ENCODE results near the gene DUSP15. TPM values are rescaled to one million over a fixed set of nuclear protein-coding genes. Genes with fewer than 3 reads are reported as not detected.
"Not testable (repeated sequence)": the region's sequence is repeated elsewhere in the genome, so short reads cannot be mapped to it uniquely, and the experiment has no call there.

DUSP15 gene
- polyA plus RNA-seq, 10 donors = 1.2 to 3.4 (median 2.2) TPM

DNA sequence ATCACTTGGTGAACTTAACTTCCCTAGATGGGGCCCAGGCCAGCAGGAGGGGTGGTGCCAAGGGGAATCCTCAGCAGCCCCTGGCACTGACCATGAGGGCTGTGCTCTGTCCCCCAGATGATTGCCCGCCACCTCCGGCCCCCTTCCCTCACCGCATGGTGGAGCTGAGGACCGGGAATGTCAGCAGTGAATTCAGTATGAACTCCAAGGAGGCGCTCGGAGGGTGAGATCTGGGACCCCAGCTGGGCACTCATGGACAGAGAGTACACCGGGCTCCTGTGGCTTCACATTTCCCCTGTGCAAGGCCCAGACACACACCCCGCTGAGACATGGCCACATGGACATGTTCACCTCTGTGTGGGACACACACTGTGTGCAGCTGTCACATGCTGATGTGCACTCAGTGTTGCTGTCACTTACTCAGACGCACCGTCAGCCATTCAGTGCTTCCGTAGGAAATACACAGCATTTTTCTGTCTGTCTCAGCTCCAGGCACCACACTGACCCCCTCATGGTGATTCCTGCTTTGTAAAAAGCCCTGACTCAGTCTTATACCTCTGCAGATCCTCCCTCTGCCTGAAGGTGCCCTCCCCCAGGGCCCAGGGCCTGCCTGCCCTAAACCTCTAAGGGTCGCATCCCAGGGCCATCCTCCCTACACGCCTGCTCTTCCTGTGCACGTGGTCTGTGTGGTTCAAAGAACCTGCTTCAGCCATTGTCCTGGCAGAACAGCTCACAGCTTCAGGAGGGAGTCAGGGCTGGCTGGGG lies 46.8 kb downstream of the DUSP15 start:
- no peak for DNase-seq

DNA sequence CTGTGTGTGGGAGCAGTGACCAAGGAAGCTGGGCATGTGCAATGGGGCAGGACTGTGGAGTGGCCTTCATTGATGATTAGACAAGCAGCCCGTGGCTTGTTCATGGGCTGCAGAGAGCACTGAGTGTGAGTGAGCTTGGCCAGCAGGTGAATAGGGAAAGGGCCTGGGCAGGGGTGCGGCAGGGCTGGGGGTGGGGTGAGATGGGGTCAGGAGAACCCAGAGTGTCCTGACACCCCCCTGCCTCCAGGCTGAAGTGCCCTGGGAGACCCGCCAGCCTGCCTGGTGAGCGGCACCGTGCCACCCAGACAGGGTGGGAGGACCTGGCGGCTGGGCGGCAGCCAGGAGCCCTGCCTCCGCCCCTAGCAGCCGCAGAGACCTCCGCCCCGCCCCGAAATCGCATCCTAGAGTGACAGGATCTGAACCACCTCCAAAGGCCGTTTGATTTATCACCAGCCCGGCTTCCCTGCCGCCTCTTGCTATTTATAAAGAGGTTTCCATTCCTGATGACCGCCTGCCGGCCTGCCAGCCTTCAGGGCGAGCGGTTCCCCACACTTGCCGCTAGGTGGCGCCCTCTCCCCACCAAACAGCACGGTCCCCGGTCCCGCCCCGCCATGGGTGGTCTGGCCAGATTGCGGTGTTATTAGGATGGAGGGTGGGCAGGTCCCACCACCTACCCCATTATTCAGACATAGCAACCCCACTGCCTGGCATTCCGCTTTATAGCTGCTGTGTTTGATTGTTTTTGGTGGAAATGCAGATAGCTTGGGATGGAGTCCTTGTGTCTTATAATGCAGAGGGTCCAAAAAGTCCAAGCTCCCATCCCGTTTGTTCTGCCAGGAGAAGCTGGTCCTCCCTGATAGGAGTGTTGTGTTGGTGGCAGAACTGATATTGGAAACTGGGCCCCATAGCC lies 47.7 kb downstream of the DUSP15 start:
- DNase-seq = peak; percentile 80 to 87 (median 84)

DNA sequence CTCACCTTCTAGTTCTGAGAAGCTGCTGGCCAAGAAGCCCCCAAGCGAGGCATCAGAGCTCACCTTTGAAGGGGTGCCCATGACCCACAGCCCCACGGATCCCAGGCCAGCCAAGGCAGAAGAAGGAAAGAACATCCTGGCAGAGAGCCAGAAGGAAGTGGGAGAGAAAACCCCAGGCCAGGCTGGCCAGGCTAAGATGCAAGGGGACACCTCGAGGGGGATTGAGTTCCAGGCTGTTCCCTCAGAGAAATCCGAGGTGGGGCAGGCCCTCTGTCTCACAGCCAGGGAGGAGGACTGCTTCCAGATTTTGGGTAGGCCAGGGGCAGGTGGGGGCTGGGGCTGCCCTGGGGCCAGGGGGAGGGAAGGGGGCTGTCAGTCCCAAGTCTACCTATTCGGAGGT lies 48.9 kb downstream of the DUSP15 start:
- DNase-seq = no peak

DNA sequence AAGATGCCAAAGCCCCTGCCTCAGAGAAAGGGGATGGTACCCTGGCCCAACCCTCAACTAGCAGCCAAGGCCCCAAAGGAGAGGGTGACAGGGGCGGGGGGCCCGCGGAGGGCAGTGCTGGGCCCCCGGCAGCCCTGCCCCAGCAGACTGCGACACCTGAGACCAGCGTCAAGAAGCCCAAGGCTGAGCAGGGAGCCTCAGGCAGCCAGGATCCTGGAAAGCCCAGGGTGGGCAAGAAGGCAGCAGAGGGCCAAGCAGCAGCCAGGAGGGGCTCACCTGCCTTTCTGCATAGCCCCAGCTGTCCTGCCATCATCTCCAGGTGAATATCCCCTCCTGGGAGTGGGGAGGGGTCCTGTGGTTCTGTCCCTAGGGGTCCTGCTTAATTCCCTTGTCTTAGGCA lies 50.1 kb downstream of the DUSP15 start:
- no peak for DNase-seq

DNA sequence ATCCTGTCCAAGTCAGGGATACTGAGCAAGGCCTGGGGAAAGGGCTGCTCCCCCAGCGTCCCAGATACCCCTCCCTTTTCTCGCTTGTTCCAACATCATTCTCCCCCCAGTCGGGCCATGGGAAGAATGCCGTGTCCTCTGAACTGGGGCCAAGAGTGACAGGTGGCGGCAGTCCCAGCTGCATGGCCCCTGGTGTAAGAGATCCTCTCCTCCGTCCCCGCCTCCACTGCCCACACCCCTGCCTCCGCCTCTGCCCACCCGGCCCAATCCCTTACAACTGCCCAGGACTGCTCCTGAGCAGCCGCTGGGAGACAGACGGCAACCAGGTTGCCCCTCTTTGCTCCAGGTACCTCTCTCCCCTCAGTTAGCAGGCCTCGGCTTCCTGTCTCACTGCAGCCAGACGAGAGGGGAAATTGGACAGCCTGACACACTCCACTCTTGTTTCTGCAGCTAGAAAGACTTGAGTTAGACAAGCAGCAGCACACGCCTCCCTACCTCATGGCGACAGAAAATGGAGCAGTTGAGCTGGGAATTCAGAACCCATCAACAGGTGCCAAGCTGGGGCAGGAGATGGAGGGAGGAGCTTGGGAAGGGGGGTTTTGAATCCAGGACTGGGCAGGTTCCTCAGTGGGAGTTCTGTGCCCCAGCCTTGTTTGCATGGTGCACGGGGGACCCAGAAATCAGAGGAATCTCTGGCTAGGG lies 51.1 kb downstream of the DUSP15 start, which contains the start of gene MYLK2:
TSS of gene MYLK2 (plus strand) at position 274 of the 702 bp plus-strand sequence. CDS start at position 499, 225 bp downstream.
- peak; percentile 72 to 76 (median 76) for DNase-seq

DNA sequence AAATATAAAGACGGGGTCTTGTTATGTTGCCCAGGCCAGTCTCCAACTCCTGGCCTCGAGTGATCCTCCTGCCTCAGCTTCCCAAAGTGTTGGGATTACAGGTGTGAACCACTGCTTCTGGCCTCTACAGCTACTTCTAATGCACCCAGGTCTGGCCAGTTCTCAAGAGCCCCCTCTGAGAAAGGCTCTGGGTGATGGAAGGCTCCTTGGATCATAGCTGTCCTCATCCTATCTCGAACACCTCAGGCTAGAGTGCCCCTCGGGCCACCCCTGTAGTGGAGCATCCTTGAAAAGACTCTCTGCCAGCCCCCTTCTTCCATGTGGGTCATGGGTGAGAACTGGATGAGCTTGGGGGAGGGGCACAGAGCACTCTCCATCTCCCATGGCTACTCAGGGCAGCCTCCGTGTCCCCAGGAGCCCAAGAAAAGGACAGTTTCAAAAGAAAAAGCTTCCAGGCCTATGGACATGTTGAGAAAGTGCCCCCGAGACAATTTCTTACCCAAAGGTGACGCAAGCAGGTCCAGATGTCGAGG lies 51.9 kb downstream of the DUSP15 start:
- DNase-seq = peak in 1 of 3 donors; percentile 7

DNA sequence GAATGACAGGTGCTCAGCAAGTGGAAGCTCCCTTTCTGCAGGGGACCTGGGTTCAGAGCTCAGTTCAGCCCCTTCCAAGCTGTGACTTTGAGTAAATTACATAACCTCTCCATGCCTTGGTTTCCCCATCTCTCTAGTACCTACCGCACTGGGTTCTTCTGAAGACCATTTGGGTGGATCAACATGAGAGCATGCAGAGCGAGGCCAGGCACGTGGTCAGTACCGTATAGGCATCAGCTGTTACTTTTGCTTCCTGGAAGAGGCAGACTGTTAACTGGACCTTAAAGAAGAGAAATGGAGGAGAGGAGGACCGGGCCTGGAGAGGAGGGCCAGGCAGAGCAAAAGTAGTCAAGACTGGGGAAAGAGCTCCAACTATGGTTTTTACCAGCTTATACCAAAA lies 52.9 kb downstream of the DUSP15 start:
- no peak for DNase-seq

DNA sequence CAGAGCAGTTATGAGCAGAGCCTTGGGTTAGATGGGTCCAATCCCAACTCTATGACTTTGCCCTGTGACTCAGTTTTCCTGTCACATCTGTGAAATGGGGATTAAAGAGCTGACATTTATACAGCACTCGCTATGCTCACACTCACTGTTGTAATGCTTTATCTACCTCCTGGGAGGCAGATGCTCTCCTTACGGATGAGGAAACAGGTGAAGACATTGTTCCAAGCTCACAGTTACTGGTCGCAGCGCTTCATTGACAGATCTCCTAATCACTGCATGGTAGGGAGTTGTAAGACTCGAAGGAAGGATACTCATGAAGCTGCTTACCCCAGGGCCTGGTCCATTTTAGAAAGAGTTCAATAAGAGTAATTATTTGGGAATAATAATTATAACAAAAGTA lies 54.1 kb downstream of the DUSP15 start:
- no peak for DNase-seq

DNA sequence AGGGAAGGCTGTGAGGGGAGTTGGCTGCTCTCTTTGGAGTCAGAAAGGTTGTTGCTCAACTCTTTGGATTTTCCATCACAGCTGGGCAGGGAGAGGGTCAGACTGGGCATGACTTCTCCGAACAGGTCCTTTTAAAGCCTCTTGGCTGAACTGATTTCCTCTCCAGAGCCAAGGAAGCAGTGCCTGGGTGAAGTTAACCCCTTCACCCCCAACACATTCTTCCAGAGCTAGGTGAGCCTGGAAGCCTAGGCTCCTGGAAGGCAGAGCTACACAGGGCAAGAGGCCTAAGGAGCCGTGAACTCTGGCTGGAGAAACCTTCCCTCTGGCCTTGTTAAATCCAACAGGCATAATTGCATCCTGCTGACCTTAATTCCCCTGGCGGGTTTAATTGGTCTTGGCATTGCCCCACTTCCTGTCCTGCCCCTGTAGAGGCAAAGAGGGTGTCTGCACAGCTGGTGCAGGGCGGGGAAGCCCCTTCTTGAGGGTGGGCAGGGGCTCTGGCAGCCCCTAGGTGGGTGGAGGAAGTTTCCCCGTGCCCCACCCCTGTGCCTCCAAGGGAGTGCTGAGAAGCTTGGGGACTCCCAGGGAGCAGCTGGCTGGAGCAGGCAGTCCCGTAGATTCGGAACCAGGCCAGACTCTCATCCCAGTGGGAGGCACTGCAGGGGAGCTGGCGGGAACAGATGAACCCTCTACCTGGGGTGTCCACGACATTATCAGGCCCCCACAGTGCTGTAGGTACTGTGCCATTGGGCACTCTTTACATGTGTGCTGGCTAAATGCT lies 54.7 kb downstream of the DUSP15 start:
- DNase-seq = peak in 1 of 3 donors; percentile 49

DNA sequence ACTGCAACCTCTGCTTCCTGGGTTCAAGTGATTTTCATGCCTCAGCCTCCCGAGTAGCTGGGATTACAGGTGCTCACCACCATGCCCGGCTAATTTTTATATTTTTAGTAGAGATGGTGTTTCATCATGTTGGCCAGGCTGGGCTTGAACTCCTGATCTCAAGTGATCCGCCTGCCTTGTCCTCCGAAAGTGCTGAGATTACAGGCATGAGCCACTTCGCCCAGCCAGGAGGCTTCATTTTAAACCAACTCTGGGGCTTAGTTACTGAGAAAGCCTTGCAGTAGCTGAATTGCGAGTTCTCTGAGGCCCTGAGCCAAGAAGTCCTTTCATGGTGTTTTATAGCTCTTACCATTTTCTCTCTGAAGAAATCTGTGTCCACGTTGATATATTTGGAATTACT lies 56.2 kb downstream of the DUSP15 start:
- DNase-seq = not testable (repeated sequence)

DNA sequence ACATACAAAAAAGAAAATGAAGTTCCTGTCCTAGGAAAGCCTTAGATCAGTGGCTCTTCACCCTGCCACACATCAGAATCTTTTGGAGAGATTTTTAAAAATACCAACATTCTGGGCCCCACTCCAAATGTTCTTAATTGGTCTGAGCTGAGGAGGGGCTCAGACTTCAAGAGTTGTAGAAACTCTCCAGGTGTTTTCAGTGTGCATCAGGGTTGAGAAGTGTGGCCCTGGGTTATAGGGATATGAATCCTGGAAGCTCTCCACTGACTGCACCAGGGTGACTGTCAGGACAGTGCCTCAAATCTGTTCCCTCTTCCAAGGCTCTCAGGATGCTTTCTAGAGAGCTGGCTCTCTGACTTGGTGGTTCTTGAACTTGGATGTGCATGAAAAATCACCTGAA lies 56.7 kb downstream of the DUSP15 start:
- DNase-seq = no peak

DNA sequence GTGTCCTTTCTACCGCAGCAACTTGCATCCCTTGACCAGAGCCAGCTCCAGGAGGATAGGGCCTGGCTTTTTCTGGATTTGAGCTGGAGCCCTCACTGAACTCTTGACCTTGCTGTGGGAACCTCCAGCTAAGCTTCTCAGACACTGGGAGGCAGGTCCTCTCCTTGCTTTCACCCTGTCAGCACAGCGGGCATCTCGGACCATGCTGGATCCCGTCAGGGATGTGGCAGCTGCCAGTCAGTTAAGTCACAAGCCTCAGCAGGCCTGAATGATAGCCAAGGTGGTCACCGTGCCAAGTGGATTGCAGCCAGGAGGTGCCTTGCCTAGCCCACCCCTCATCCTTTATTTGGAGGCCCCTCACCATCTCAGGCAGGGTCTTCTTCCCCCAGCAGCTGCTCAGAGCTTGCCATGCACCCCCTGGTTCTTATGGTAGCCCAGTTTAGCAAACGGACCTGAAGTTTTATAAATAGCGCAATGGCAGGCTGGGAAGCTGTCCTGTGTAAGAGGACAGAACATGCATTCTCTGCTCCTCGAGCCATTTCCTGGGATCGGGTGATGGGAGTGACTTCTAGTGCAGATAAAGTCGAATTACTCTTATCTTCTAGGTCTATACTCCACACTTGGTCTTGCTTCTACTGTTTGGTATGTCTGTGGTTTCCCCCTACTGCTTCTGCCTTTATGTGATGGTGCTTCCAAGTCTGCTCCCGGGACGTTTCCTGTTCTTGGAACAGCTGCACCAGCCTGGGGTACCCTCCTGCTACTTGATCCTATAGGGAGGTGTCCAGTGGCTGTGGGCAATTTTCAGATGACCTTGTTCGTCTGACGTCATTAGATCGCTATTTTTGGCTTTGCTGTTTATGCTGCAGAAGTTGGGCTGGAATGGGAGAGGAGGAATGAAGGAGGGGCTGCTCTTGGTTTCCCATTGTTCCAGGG lies 58.3 kb downstream of the DUSP15 start:
- peak; percentile 60 to 80 (median 77) for DNase-seq

DNA sequence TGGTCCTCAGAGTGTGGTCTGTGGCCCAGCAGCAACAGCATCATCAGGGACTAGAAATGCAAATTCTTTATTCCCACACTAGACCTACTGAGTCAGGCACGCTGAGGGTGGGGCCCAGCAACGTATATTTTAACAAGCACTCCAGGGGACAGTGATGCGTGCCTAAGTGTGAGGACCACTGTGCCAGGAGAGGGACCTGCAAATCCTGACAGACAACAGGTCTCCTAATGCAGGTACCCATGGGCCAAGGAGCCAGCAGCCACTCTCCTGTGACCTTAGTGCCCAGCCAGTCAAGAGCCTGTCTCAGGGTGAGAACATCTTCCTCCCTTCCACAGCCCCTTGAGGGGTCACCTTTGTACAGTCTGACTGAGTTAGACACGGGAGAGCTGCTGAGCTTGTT lies 59.1 kb downstream of the DUSP15 start:
- DNase-seq = no peak

Other genes with a start within 250 kb of the DUSP15 start
- gene COX4I2, start 232.6 kb downstream of the DUSP15 start, polyA plus RNA-seq (ENCODE audit: insufficient read length in 10 of 10) = 10 to 100 TPM in 2 of 10 donors, 1 to 10 TPM in 8; 6.9 to 11.3 (median 9.1) TPM
- 10 to 100 TPM; 25.7 to 59.9 (median 37.6) TPM for gene BCL2L1, start 147.7 kb downstream of the DUSP15 start, polyA plus RNA-seq (ENCODE audit: insufficient read length in 10 of 10)
- gene TPX2, start 131.2 kb downstream of the DUSP15 start, polyA plus RNA-seq (ENCODE audit: insufficient read length in 10 of 10) = 10 to 100 TPM; 20.0 to 46.9 (median 30.5) TPM
- 10 to 100 TPM; 26.6 to 54.6 (median 42.6) TPM for gene MYLK2, start 51.2 kb downstream of the DUSP15 start, polyA plus RNA-seq (ENCODE audit: insufficient read length in 10 of 10)
- 10 to 100 TPM in 1 of 10 donors, 1 to 10 TPM in 9; 3.9 to 10.8 (median 5.0) TPM for gene FOXS1, start 24.9 kb downstream of the DUSP15 start, polyA plus RNA-seq (ENCODE audit: insufficient read length in 10 of 10)
- gene TTLL9, start 107 bp upstream of the DUSP15 start, polyA plus RNA-seq (ENCODE audit: insufficient read length in 10 of 10) = under 1 TPM in 9 of 10 donors, not detected in 1; 0.09 to 0.27 (median 0.15) TPM
- 10 to 100 TPM; 13.2 to 17.8 (median 15.6) TPM for gene PDRG1, start 81.5 kb upstream of the DUSP15 start, polyA plus RNA-seq (ENCODE audit: insufficient read length in 10 of 10)
- gene XKR7, start 97.6 kb upstream of the DUSP15 start, polyA plus RNA-seq (ENCODE audit: insufficient read length in 10 of 10) = under 1 TPM in 8 of 10 donors, not detected in 2; 0.07 to 0.16 (median 0.09) TPM
- 1 to 10 TPM; 4.3 to 7.0 (median 5.2) TPM for gene CCM2L, start 139.9 kb upstream of the DUSP15 start, polyA plus RNA-seq (ENCODE audit: insufficient read length in 10 of 10)
- gene HCK, start 181.7 kb upstream of the DUSP15 start, polyA plus RNA-seq (ENCODE audit: insufficient read length in 10 of 10) = 1 to 10 TPM; 3.4 to 5.7 (median 4.5) TPM
- 10 to 100 TPM; 39.8 to 49.9 (median 42.5) TPM for gene TM9SF4, start 239.2 kb upstream of the DUSP15 start, polyA plus RNA-seq (ENCODE audit: insufficient read length in 10 of 10)